MM.1S (cell line): Measurements from ENCODE around the gene SPAG16.

Experiments
- EZH2 ChIP-seq: fragments of 300-600 bp; sonication (generic); optimal IDR thresholded peaks from 2 replicates; pipeline ENCODE3; 2017; ENCODE audit warnings: low read depth, mild to moderate bottlenecking, antibody characterized with exemption, low read length, mixed read lengths
- EZH2phosphoT487 ChIP-seq: fragments of 300-600 bp; sonication (generic); IDR thresholded peaks from 2 replicates; pipeline ENCODE4 v1.6.1; 2018; ENCODE audit warnings: antibody characterized with exemption, low read length
- TF ChIP-seq, protein P1 (sequence below): fragments of 300-600 bp; sonication (generic); IDR thresholded peaks from 2 replicates; pipeline ENCODE4 v1.5.1; 2016; ENCODE audit warnings: antibody characterized with exemption, low read length, mixed read lengths

DNA sequence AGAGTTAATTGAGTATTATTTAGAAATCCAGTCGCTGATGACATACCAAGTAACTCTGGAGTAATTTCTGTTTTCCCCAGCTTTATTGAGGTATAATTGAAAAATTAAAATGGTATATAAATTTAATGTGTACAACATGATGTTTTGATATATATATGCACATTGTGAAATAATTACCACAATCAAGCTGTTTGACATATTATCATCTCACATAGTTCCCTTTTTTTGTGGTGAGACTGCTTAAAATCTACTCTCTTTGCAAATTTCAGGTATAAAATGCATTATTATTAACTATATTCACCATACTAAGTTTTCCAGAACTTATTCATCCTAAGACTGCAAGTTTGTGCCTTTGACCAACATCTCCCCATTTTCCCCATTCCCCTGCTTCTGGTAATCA is 25.0 kb upstream of the SPAG16 start:
- TF ChIP-seq, protein P1, sequence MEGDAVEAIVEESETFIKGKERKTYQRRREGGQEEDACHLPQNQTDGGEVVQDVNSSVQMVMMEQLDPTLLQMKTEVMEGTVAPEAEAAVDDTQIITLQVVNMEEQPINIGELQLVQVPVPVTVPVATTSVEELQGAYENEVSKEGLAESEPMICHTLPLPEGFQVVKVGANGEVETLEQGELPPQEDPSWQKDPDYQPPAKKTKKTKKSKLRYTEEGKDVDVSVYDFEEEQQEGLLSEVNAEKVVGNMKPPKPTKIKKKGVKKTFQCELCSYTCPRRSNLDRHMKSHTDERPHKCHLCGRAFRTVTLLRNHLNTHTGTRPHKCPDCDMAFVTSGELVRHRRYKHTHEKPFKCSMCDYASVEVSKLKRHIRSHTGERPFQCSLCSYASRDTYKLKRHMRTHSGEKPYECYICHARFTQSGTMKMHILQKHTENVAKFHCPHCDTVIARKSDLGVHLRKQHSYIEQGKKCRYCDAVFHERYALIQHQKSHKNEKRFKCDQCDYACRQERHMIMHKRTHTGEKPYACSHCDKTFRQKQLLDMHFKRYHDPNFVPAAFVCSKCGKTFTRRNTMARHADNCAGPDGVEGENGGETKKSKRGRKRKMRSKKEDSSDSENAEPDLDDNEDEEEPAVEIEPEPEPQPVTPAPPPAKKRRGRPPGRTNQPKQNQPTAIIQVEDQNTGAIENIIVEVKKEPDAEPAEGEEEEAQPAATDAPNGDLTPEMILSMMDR, result no peak
- no peak for TF ChIP-seq EZH2
- TF ChIP-seq EZH2phosphoT487, result no peak
